Activated CD4-positive, alpha-beta T cell treated with anti-CD3 and anti-CD28 coated beads, Interleukin-2, amount 10 ng/mL, durations not matched to agents 24 days and 14 days (primary cell): Measurements from ENCODE around the gene ISL2. TPM values are rescaled to one million over a fixed set of nuclear protein-coding genes. Genes with fewer than 3 reads are reported as not detected.

Experiments used
- DNase-seq: peaks from one replicate; pipeline ENCODE4 v3.0.0; 2022
- H3K27ac Mint-ChIP-seq: one replicate; pipeline ENCODE4 v1.8.0; 2022; ENCODE audit warnings: mild to moderate bottlenecking, mixed read lengths
- H3K27me3 Mint-ChIP-seq: one replicate; pipeline ENCODE4 v1.8.0; 2022; ENCODE audit warnings: mixed read lengths
- H3K36me3 Mint-ChIP-seq: one replicate; pipeline ENCODE4 v1.8.0; 2022; ENCODE audit warnings: low read depth, mild to moderate bottlenecking, mixed read lengths
- H3K4me1 Mint-ChIP-seq: one replicate; pipeline ENCODE4 v1.8.0; 2021; ENCODE audit warnings: mixed read lengths
- H3K4me3 Mint-ChIP-seq: one replicate; pipeline ENCODE4 v1.8.0; 2022; ENCODE audit warnings: mild to moderate bottlenecking, moderate library complexity, mixed read lengths
- H3K9me3 Mint-ChIP-seq: one replicate; pipeline ENCODE4 v1.8.0; 2021; ENCODE audit warnings: mixed read lengths
- intact Hi-C: fragments of 100-400 bp; cut with micrococcal nuclease; formaldehyde crosslinking; loops from one replicate; pipeline ENCODE4 v1.15.1; 2023
- total RNA-seq: library from RNA; stranded (reverse); gene quantifications from 2 replicates; pipeline ENCODE4 v1.2.3, GENCODE V29; 2022

Gene ISL2
- total RNA-seq, 1 donor from 2014 or later: 0.89 TPM

GRCh38 chr15:76386178-76386577 lies 49.6 kb downstream of the ISL2 start:
- DNase-seq: no peak
- no peaks in the 10 kb centered on the region for H3K9me3 Mint-ChIP-seq
- H3K27ac Mint-ChIP-seq: no peak overlapping the region
- H3K36me3 Mint-ChIP-seq: no peaks in the 10 kb centered on the region
- H3K4me3 Mint-ChIP-seq: no peak overlapping the region
- intact Hi-C loops: no loop called here
- H3K4me1 Mint-ChIP-seq: no peaks in the 10 kb centered on the region
- no peaks in the 10 kb centered on the region for H3K27me3 Mint-ChIP-seq

GRCh38 chr15:76386926-76387325 lies 50.4 kb downstream of the ISL2 start:
- Mint-ChIP-seq H3K4me1 (no peaks in the 10 kb centered on the region), H3K36me3 (no peaks in the 10 kb centered on the region), H3K9me3 (no peaks in the 10 kb centered on the region), H3K4me3 (no peak overlapping the region), H3K27me3 (no peaks in the 10 kb centered on the region), H3K27ac (no peak overlapping the region)
- DNase-seq: no peak
- intact Hi-C loops: no loop called here

- H3K27me3 Mint-ChIP-seq: no peaks in the 10 kb centered on the region
- intact Hi-C loops: no loop called here
- H3K27ac Mint-ChIP-seq: no peak overlapping the region
- H3K4me1 Mint-ChIP-seq: no peaks in the 10 kb centered on the region
- H3K4me3 Mint-ChIP-seq: no peak overlapping the region
- H3K9me3 Mint-ChIP-seq: no peaks in the 10 kb centered on the region
- no peaks in the 10 kb centered on the region for H3K36me3 Mint-ChIP-seq
- DNase-seq: no peak
Measured at GRCh38 chr15:76390571-76390970, 54.0 kb downstream of the ISL2 start.

- intact Hi-C loops: no loop called here
- Mint-ChIP-seq H3K9me3 (no peaks in the 10 kb centered on the region), H3K36me3 (no peaks in the 10 kb centered on the region), H3K4me1 (no peaks in the 10 kb centered on the region), H3K4me3 (no peak overlapping the region), H3K27ac (no peak overlapping the region), H3K27me3 (no peaks in the 10 kb centered on the region)
- DNase-seq: no peak
Measured at GRCh38 chr15:76391309-76391708, 54.7 kb downstream of the ISL2 start.

- Mint-ChIP-seq H3K9me3 (no peaks in the 10 kb centered on the region), H3K27me3 (no peaks in the 10 kb centered on the region), H3K4me1 (no peaks in the 10 kb centered on the region), H3K27ac (no peak overlapping the region), H3K36me3 (no peaks in the 10 kb centered on the region), H3K4me3 (no peak overlapping the region)
- intact Hi-C loops: no loop called here
- no peak for DNase-seq
Measured at GRCh38 chr15:76391847-76392246, 55.3 kb downstream of the ISL2 start.

Other genes with a start within 250 kb of the ISL2 start
- gene ETFA, start 25.3 kb upstream of the ISL2 start, total RNA-seq: 144 and 146 TPM in 2 replicates